ENCODE results near the gene BPIFB3.

The BPIFB3 gene

DNA sequence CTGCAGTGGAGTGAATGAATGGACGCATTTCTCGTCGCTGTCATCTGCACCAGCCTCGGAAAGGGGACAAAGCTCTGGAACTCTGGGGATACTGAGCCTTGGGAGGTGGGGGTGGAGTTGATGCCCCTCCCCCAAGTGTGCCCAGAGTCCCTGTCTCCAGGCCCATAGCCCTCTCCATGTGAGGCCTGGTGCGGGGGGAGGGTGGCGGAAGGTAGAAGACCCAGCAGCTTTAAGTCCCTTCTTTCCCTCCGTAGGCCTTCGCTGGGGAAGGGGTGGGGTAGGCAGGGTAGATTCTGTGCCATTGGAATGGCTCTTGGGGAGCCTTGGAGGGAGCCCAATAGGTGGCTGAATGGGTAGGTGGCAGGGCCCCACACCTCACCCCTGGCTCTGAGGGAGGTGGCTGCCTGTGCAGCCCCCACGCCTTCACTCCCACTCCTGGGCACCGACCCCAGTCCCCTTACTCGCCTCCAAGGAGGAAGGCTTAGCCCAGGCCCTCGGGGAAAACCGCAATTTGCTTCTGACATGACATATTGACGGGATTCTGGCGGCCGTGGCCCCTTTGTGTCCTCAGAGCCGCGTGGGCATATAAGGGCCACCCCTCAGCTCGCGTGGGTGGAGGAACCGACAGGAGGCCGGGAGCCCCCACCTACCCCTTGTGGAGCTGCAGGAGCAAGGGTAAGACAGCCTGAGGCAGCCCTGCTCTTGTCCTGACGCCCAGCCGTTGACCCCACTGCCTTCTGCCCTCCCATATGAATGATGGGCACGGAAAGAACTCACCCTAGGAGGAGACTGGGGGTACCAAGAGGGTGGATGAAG, at the start of gene BPIFB3:
TSS of gene BPIFB3 (plus strand) at position 613 of the 816 bp plus-strand sequence. CDS start 1,533 bp downstream, outside the sequence.
- no peaks in the 10 kb centered on the region for H3K36me3 ChIP-seq (ENCODE audit: control insufficient read depth, insufficient read depth, low read length)
- no peak within 1 kb of the TSS for H3K4me3 ChIP-seq (ENCODE audit: low read depth, low read length)
- no peaks in the 10 kb centered on the region for H3K9me3 ChIP-seq (ENCODE audit: control insufficient read depth, insufficient read depth, low read length)
- H3K9ac ChIP-seq (ENCODE audit: low read depth, low read length): no peak within 1 kb of the TSS
- H3K27me3 ChIP-seq (ENCODE audit: control insufficient read depth, insufficient read depth, low read length): no peaks in the 10 kb centered on the region
- peaks cover 3% of the 10 kb centered on the region for H3K4me1 ChIP-seq (ENCODE audit: control insufficient read depth, insufficient read depth, low read length)

DNA sequence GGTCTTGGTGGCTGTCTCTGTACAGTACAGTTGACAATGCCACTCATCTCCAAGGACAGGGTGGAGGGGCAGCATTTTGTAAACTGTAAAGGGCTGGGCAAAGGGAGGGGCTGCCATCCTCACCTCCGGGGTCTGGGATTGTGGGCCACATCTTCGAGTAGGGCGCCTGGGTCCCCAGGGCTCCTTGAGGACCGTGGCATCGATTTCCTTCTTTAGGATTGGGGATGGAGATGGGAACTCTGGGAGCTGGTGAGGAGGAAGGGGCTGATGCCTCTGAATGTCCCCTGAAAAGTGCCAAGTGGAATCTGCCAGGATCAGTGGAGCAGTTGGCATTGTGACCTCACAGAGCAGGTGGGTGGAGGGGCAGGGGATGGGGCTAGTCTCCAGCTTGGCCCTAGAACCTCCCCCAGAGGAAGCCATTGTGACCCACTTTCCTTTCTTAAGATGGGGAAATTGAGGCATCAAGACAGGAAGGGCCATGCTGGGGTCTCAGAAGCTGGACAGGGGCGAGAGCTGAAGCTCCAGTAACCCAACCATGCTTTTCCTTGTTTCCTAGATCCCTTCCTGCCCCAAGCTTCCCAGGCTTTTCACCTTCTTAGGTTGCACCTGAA, 49.5 kb upstream of the BPIFB3 start, which contains the start of gene SUN5:
TSS of gene SUN5 (minus strand) at position 293 of the 611 bp plus-strand sequence. CDS start at position 200, 93 bp downstream.
- no peaks in the 10 kb centered on the region for H3K4me1 ChIP-seq (ENCODE audit: control insufficient read depth, insufficient read depth, low read length)
- no peaks in the 10 kb centered on the region for H3K9me3 ChIP-seq (ENCODE audit: control insufficient read depth, insufficient read depth, low read length)
- no peak within 1 kb of the TSS for H3K4me3 ChIP-seq (ENCODE audit: low read depth, low read length)
- H3K9ac ChIP-seq (ENCODE audit: low read depth, low read length): no peak within 1 kb of the TSS
- no peaks in the 10 kb centered on the region for H3K27me3 ChIP-seq (ENCODE audit: control insufficient read depth, insufficient read depth, low read length)
- H3K36me3 ChIP-seq (ENCODE audit: control insufficient read depth, insufficient read depth, low read length): no peaks in the 10 kb centered on the region

- no peak overlapping the region for H3K9ac ChIP-seq (ENCODE audit: low read depth, low read length)
- no peaks in the 10 kb centered on the region for H3K27me3 ChIP-seq (ENCODE audit: control insufficient read depth, insufficient read depth, low read length)
- H3K4me3 ChIP-seq (ENCODE audit: low read depth, low read length): no peak overlapping the region
- H3K9me3 ChIP-seq (ENCODE audit: control insufficient read depth, insufficient read depth, low read length): no peaks in the 10 kb centered on the region
- H3K4me1 ChIP-seq (ENCODE audit: control insufficient read depth, insufficient read depth, low read length): no peaks in the 10 kb centered on the region
- H3K36me3 ChIP-seq (ENCODE audit: control insufficient read depth, insufficient read depth, low read length): no peaks in the 10 kb centered on the region
Measured at GRCh38 chr20:33005132-33005566, 48.6 kb upstream of the BPIFB3 start.

- Histone ChIP-seq H3K4me1 (ENCODE audit: control insufficient read depth, insufficient read depth, low read length) (no peaks in the 10 kb centered on the region), H3K9me3 (ENCODE audit: control insufficient read depth, insufficient read depth, low read length) (no peaks in the 10 kb centered on the region), H3K9ac (ENCODE audit: low read depth, low read length) (no peak overlapping the region), H3K4me3 (ENCODE audit: low read depth, low read length) (no peak overlapping the region), H3K27me3 (ENCODE audit: control insufficient read depth, insufficient read depth, low read length) (no peaks in the 10 kb centered on the region), H3K36me3 (ENCODE audit: control insufficient read depth, insufficient read depth, low read length) (no peaks in the 10 kb centered on the region)
Measured at GRCh38 chr20:33005908-33006775, 47.6 kb upstream of the BPIFB3 start.

DNA sequence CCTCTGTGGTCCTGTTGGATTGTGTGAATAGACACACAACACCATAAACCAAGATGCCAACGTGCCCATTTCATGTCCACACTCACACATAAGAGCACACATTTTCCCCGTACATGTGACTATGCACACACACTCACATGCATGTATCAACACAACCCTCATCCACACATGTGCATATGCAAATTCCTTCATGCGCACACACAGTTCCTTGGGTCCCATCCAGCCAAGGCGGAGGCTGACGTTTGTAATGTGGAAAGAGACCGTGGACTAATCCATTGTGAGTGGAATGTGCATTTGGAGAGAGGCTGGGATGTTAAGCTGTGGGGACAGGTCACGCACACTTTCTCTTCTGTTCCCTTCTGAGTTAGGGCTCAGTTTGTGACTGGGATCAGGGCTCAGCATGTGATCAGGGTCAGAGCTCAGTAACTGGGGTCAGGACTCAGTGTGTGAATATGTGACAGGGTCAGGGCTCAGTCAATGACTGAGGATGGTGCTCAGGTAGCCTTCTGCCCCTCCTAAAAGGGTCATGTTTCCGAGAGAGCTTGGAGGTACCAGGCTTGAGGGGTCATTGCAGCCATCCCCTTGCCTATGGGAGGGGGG, 46.8 kb upstream of the BPIFB3 start:
- no peaks in the 10 kb centered on the region for H3K4me1 ChIP-seq (ENCODE audit: control insufficient read depth, insufficient read depth, low read length)
- no peaks in the 10 kb centered on the region for H3K36me3 ChIP-seq (ENCODE audit: control insufficient read depth, insufficient read depth, low read length)
- H3K27me3 ChIP-seq (ENCODE audit: control insufficient read depth, insufficient read depth, low read length): no peaks in the 10 kb centered on the region
- H3K9me3 ChIP-seq (ENCODE audit: control insufficient read depth, insufficient read depth, low read length): no peaks in the 10 kb centered on the region
- H3K4me3 ChIP-seq (ENCODE audit: low read depth, low read length): no peak overlapping the region
- no peak overlapping the region for H3K9ac ChIP-seq (ENCODE audit: low read depth, low read length)

DNA sequence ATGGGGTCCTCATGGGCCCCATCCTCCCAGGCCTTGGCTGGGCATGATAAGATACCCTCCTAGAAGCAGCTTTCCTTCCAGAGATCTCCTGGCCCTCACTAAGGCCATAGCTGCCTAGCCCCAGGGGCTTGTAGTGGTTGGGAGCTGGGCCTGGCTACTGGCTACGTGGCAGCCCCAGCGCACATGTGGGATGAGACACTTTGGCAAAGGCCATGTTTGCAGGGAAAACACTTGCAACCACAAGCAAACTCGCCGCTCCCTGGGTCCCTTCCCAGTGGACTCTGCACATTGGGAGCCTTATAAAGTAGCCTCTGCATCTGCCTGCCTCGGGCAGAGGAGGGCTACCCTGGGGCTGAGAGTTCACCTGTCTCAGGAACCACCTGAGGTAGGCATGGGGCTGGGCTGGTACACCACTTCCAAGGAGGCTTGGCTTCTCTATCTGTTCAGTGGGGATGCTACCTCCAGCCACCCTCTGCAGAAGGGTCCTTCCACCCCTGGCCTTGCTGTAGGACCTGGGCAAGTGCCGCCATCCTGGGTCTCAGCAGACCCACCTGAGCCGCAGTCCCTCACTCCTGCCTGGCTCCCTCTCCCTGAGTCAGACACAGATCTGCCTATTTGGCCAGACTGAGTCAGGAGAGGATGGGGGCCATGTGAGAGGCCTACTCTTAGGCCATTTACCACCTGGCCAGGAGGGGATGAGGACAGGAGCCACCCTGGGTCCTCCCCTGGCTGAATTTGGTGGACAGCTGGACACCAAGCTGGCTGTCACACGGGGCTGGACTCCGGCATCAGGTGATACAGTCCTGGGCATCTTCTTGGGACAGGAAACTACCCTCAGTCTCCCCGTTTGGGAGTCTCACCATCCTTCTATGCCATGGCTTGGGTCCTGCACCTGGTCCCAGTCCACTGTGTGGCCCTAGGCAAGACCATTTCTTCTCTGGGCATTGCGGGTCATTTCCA, 46.0 kb upstream of the BPIFB3 start, which contains the start of gene BPIFB2:
TSS of gene BPIFB2 (plus strand) at position 329 of the 960 bp plus-strand sequence. CDS start 871 bp downstream, outside the sequence.
- Histone ChIP-seq H3K36me3 (ENCODE audit: control insufficient read depth, insufficient read depth, low read length) (no peaks in the 10 kb centered on the region), H3K27me3 (ENCODE audit: control insufficient read depth, insufficient read depth, low read length) (no peaks in the 10 kb centered on the region), H3K9me3 (ENCODE audit: control insufficient read depth, insufficient read depth, low read length) (no peaks in the 10 kb centered on the region), H3K9ac (ENCODE audit: low read depth, low read length) (no peak within 1 kb of the TSS), H3K4me3 (ENCODE audit: low read depth, low read length) (no peak within 1 kb of the TSS), H3K4me1 (ENCODE audit: control insufficient read depth, insufficient read depth, low read length) (no peaks in the 10 kb centered on the region)

DNA sequence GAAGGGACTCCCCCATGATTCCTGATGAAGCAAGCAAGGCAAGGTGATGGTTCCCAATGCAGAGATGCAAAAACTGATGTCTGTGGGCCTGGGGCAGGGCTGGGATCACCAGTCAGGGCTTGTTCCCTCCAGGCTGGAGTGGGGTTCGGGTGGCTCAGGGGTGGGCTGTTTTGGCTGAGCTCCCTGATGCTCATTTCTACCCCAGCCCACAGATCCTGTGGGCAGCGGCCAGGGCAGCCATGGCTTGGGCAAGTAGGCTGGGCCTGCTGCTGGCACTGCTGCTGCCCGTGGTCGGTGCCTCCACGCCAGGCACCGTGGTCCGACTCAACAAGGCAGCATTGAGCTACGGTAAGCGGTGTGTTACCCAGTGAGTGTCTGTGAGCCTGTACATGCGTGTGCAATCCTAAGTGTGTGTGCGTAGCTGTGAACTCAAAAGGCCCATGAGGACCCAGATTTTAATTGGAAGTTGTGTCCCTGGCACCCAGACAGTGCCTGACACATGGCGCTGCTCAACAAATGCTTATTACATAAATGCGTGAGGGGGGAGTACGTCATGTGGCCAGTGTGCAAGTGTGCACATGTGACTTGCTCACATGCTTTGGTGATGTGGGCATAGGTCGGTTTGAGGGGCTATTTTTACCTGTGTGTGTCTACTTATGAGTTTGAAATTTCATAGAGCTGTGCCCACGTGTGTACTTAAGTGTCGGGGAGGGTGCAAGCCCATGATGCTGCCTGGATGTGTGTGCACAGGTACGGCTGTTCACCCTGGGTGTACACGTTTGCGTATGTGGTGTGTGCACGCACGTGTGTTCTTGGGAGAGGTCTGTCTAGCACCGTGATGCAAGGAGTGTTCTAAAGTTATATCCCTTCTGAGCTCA, 45.1 kb upstream of the BPIFB3 start:
- H3K9ac ChIP-seq (ENCODE audit: low read depth, low read length): no peak overlapping the region
- no peaks in the 10 kb centered on the region for H3K27me3 ChIP-seq (ENCODE audit: control insufficient read depth, insufficient read depth, low read length)
- H3K4me1 ChIP-seq (ENCODE audit: control insufficient read depth, insufficient read depth, low read length): no peaks in the 10 kb centered on the region

DNA sequence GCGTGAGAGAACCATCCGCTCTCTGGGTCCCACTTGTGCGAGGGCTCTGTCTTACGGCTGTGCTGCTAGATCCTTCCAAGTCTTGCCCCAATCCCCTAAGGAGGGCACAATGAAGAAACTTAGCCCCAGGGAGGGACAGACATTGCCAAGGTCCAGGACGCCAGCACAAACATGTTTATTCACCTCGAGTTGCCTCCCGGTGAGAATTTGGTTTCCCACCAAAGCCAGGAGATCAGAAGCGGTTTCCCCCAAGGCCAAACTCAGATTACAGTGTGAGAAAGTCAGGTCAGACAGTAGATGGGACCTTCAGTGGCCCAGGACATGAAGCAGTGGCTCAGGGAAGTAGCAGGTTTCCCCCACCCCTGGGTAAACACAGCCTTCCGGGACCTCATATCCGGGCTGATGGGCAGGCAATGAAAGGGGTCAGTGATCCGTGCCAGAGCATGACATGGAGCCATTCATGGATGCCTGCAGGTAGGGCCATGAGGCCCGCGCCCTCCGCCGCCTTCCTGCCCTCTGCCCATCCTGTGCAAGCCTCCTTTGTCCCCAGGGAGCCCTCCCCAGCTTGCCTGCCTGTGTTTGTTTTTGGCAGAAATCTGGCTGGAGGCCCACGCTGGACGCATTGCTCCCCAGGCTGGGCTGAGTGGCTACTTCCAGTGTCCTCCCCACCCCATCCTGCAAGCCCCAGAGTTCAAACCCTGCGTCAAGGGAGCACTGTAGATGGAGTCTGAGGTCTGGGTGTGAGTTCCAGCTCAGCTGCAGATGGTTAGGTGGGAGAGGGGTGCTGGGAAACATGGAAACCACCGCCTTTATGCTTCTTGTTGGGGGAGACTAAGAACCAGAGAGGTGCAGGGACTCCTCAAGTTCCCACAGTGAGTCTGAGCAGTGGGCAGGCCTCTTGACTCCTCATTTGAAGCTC, 44.2 kb upstream of the BPIFB3 start:
- Histone ChIP-seq H3K9ac (ENCODE audit: low read depth, low read length) (no peak overlapping the region), H3K9me3 (ENCODE audit: control insufficient read depth, insufficient read depth, low read length) (no peaks in the 10 kb centered on the region), H3K36me3 (ENCODE audit: control insufficient read depth, insufficient read depth, low read length) (no peaks in the 10 kb centered on the region), H3K4me3 (ENCODE audit: low read depth, low read length) (no peak overlapping the region), H3K4me1 (ENCODE audit: control insufficient read depth, insufficient read depth, low read length) (no peaks in the 10 kb centered on the region), H3K27me3 (ENCODE audit: control insufficient read depth, insufficient read depth, low read length) (no peaks in the 10 kb centered on the region)

More for the DNA sequence above, 45.1 kb upstream of the BPIFB3 start:
- no peaks in the 10 kb centered on the region for H3K36me3 ChIP-seq (ENCODE audit: control insufficient read depth, insufficient read depth, low read length)
- no peak overlapping the region for H3K4me3 ChIP-seq (ENCODE audit: low read depth, low read length)
- H3K9me3 ChIP-seq (ENCODE audit: control insufficient read depth, insufficient read depth, low read length): no peaks in the 10 kb centered on the region

- H3K27me3 ChIP-seq (ENCODE audit: control insufficient read depth, insufficient read depth, low read length): no peaks in the 10 kb centered on the region
- no peaks in the 10 kb centered on the region for H3K9me3 ChIP-seq (ENCODE audit: control insufficient read depth, insufficient read depth, low read length)
- H3K4me3 ChIP-seq (ENCODE audit: low read depth, low read length): no peak overlapping the region
- no peaks in the 10 kb centered on the region for H3K36me3 ChIP-seq (ENCODE audit: control insufficient read depth, insufficient read depth, low read length)
- H3K9ac ChIP-seq (ENCODE audit: low read depth, low read length): no peak overlapping the region
- no peaks in the 10 kb centered on the region for H3K4me1 ChIP-seq (ENCODE audit: control insufficient read depth, insufficient read depth, low read length)
Measured at GRCh38 chr20:33010133-33010504, 43.6 kb upstream of the BPIFB3 start.

All from iPS-15b (cell line).